ENCODE results near the gene SNTG2. TPM values are rescaled to one million over a fixed set of nuclear protein-coding genes. Genes with fewer than 3 reads are reported as not detected.

Gene SNTG2
- total RNA-seq, 1 donor from 2014 or later: not detected

- DNase-seq (ENCODE audit: low read depth): no peak
- H3K4me3 ChIP-seq (ENCODE audit: low read depth, low read length): no peak overlapping the region
Observed at GRCh38 chr2:1156059-1156458, 205.4 kb downstream of the SNTG2 start.

GRCh38 chr2:1156531-1156930, 205.9 kb downstream of the SNTG2 start:
- no peak for DNase-seq (ENCODE audit: low read depth)
- H3K4me3 ChIP-seq (ENCODE audit: low read depth, low read length): no peak overlapping the region
- TF ChIP-seq CTCF (conservative IDR thresholded peaks at IDR 0.05; ENCODE audit: low read depth, low read length): no peak

More at GRCh38 chr2:1156059-1156458, 205.4 kb downstream of the SNTG2 start:
- no peak for TF ChIP-seq CTCF (conservative IDR thresholded peaks at IDR 0.05; ENCODE audit: low read depth, low read length)

GRCh38 chr2:1157107-1157506, 206.5 kb downstream of the SNTG2 start:
- no peak for TF ChIP-seq CTCF (conservative IDR thresholded peaks at IDR 0.05; ENCODE audit: low read depth, low read length)
- H3K4me3 ChIP-seq (ENCODE audit: low read depth, low read length): no peak overlapping the region
- DNase-seq (ENCODE audit: low read depth): no peak

- no peak for TF ChIP-seq CTCF (conservative IDR thresholded peaks at IDR 0.05; ENCODE audit: low read depth, low read length)
- no peak overlapping the region for H3K4me3 ChIP-seq (ENCODE audit: low read depth, low read length)
- DNase-seq (ENCODE audit: low read depth): no peak
Observed at GRCh38 chr2:1159013-1159412, 208.4 kb downstream of the SNTG2 start.

- no peak for DNase-seq (ENCODE audit: low read depth)
- H3K4me3 ChIP-seq (ENCODE audit: low read depth, low read length): no peak overlapping the region
- no peak for TF ChIP-seq CTCF (conservative IDR thresholded peaks at IDR 0.05; ENCODE audit: low read depth, low read length)
Observed at GRCh38 chr2:1162246-1162645, 211.6 kb downstream of the SNTG2 start.

GRCh38 chr2:1162768-1163584, 212.3 kb downstream of the SNTG2 start:
- no peak for TF ChIP-seq CTCF (conservative IDR thresholded peaks at IDR 0.05; ENCODE audit: low read depth, low read length)
- no peak overlapping the region for H3K4me3 ChIP-seq (ENCODE audit: low read depth, low read length)
- peak; percentile 2 for DNase-seq (ENCODE audit: low read depth)

- no peak overlapping the region for H3K4me3 ChIP-seq (ENCODE audit: low read depth, low read length)
- no peak for DNase-seq (ENCODE audit: low read depth)
- TF ChIP-seq CTCF (conservative IDR thresholded peaks at IDR 0.05; ENCODE audit: low read depth, low read length): no peak
Observed at GRCh38 chr2:1166976-1167375, 216.3 kb downstream of the SNTG2 start.

All from epithelial cell of proximal tubule (primary cell).